Gastrocnemius medialis (tissue), 4 donors: ENCODE measurements around the gene ANKRD11. TPM values are rescaled to one million over a fixed set of nuclear protein-coding genes. Genes with fewer than 3 reads are reported as not detected.

Source experiments
- ATAC-seq, 2 donors: fragments of 150-250 bp; one replicate each; pipeline ENCODE4 v1.9.1; 2016
- DNase-seq, 2 donors: peaks; one replicate each; pipeline ENCODE4 v3.0.0-alpha.2; 2019
- H3K27ac ChIP-seq, 4 donors: fragments of 200-600 bp; sonication (generic); 1 replicate in 1 of 4; 2 replicates in 3 of 4; pipeline ENCODE4 v1.5.1; 2016 to 2018; ENCODE audit warnings: mild to moderate bottlenecking in 2 of 4, moderate library complexity in 1 of 4
- H3K27me3 ChIP-seq, 3 donors: fragments of 200-600 bp; sonication (generic) in 2 of 3; 1 replicate in 1 of 3; 2 replicates in 2 of 3; pipeline versions ENCODE4 v1.5.1 to v1.6.0; 2016 to 2019; ENCODE audit warnings: mild to moderate bottlenecking in 1 of 3, moderate library complexity in 1 of 3
- H3K36me3 ChIP-seq, 2 donors: fragments of 200-600 bp; sonication (generic) in 1 of 2; one replicate each; pipeline ENCODE4 v1.5.1; 2017 to 2018
- H3K4me1 ChIP-seq, 2 donors: fragments of 200-600 bp; sonication (generic) in 1 of 2; one replicate each; pipeline ENCODE4 v1.5.1; 2016 to 2017; ENCODE audit warnings: mild to moderate bottlenecking in 2 of 2
- H3K4me3 ChIP-seq, 4 donors: fragments of 200-600 bp; sonication (generic) in 3 of 4; 1 replicate in 1 of 4; 2 replicates in 3 of 4; pipeline ENCODE4 v1.5.1; 2016 to 2019; ENCODE audit warnings: mild to moderate bottlenecking in 2 of 4
- H3K9me3 ChIP-seq, 3 donors: fragments of 200-600 bp; sonication (generic) in 2 of 3; 1 replicate in 1 of 3; 2 replicates in 2 of 3; pipeline ENCODE4 v1.5.1; 2016 to 2019
- CTCF ChIP-seq, 5 experiments: fragments of 450-650 bp in 3 of 5; fragments of 200-600 bp in 2 of 5; sonication (generic) in 2 of 5; IDR thresholded peaks in 4 of 5; conservative IDR thresholded peaks in 1 of 5; 1 replicate in 4 of 5; 2 replicates in 1 of 5; pipeline ENCODE4 v1.5.1; 2016 to 2019; ENCODE audit warnings: antibody characterized with exemption in 5 of 5, mild to moderate bottlenecking in 3 of 5, moderate library complexity in 3 of 5
- POLR2A ChIP-seq, 2 donors: fragments of 450-650 bp; IDR thresholded peaks; one replicate each; pipeline ENCODE4 v1.6.1; 2017; ENCODE audit warnings: antibody characterized with exemption in 2 of 2, mild to moderate bottlenecking in 2 of 2, moderate library complexity in 2 of 2
- in situ Hi-C, 4 donors: fragments of 200-750 bp; cut with MboI; loops; one replicate each; pipeline versions ENCODE4 v1.15.0 to v1.8.0; 2017; ENCODE audit warnings: low sequenced_read_pairs in 4 of 4
- intact Hi-C: fragments of 100-400 bp; cut with DNase I; formaldehyde crosslinking; loops from one replicate; pipeline ENCODE4 v1.15.1; 2023; ENCODE audit warnings: low total_unique reads
- total RNA-seq, 4 donors: library from RNA; depleted of rRNA; stranded (reverse); fragments of >200 nt; gene quantifications; one replicate each; pipeline versions ENCODE4 v1.1.0 to v1.2.3, GENCODE V29; 2016

ANKRD11 gene
- total RNA-seq, 4 donors from 2014 or later = 26.0 to 77.0 (median 55.0) TPM

- no peaks in the 10 kb centered on the region for H3K9me3 ChIP-seq
- in situ Hi-C loops = no loop called here
- ATAC-seq (no peak), DNase-seq (no peak)
- no peaks in the 10 kb centered on the region for H3K27me3 ChIP-seq
- H3K4me1 ChIP-seq = peaks cover 73 to 90% of the 10 kb centered on the region in 2 donors
- intact Hi-C loops = loop anchor here (5.0 kb wide), 1 partner anchor 53 kb away; no protein-coding TSS in a partner anchor
- no peaks in the 10 kb centered on the region for H3K36me3 ChIP-seq
- no peak for TF ChIP-seq CTCF (IDR thresholded peaks at IDR 0.05 in 4 of 5, conservative IDR thresholded peaks at IDR 0.05 in 1 of 5)
- TF ChIP-seq POLR2A (IDR thresholded peaks at IDR 0.05) = no peak
- peak overlapping the region; percentile 52 to 82 (median 76) for H3K27ac ChIP-seq
- H3K4me3 ChIP-seq = no peak overlapping the region
These were observed 134.7 kb downstream of the ANKRD11 start for GRCh38 chr16:89355686-89356085.

- DNase-seq (no peak), ATAC-seq (no peak)
- intact Hi-C loops (loop anchor here (5.0 kb wide), 1 partner anchor 53 kb away; no protein-coding TSS in a partner anchor), in situ Hi-C loops (no loop called here)
- Histone ChIP-seq H3K4me1 (peaks cover 68 to 83% of the 10 kb centered on the region in 2 donors), H3K27me3 (no peaks in the 10 kb centered on the region), H3K9me3 (no peaks in the 10 kb centered on the region), H3K27ac (peak overlapping the region; percentile 52 to 82 (median 76)), H3K36me3 (no peaks in the 10 kb centered on the region), H3K4me3 (no peak overlapping the region)
- TF ChIP-seq CTCF (IDR thresholded peaks at IDR 0.05 in 4 of 5, conservative IDR thresholded peaks at IDR 0.05 in 1 of 5) = no peak
- TF ChIP-seq POLR2A (IDR thresholded peaks at IDR 0.05) = no peak
These were observed 135.4 kb downstream of the ANKRD11 start for GRCh38 chr16:89355007-89355406.

- Histone ChIP-seq H3K4me1 (peaks cover 61 to 76% of the 10 kb centered on the region in 2 donors), H3K27me3 (no peaks in the 10 kb centered on the region), H3K4me3 (no peak overlapping the region), H3K27ac (peak overlapping the region; percentile 52 to 82 (median 74)), H3K36me3 (no peaks in the 10 kb centered on the region), H3K9me3 (no peaks in the 10 kb centered on the region)
- in situ Hi-C loops (no loop called here), intact Hi-C loops (loop anchor here (1.0 to 5.0 kb wide), 2 partner anchors 19 to 43 kb away; no protein-coding TSS in a partner anchor)
- peak in 1 of 2 donors; percentile 60 for DNase-seq
- ATAC-seq = peak in 1 of 2 donors; percentile 16
- no peak for TF ChIP-seq CTCF (IDR thresholded peaks at IDR 0.05 in 4 of 5, conservative IDR thresholded peaks at IDR 0.05 in 1 of 5)
- TF ChIP-seq POLR2A (IDR thresholded peaks at IDR 0.05) = no peak
These were observed 136.0 kb downstream of the ANKRD11 start for GRCh38 chr16:89354325-89354724.

- in situ Hi-C loops (no loop called here), intact Hi-C loops (loop anchor here (5.0 kb wide), 1 partner anchor 45 kb away; no protein-coding TSS in a partner anchor)
- H3K36me3 ChIP-seq = no peaks in the 10 kb centered on the region
- no peak overlapping the region for H3K4me3 ChIP-seq
- H3K9me3 ChIP-seq = no peaks in the 10 kb centered on the region
- H3K27me3 ChIP-seq = no peaks in the 10 kb centered on the region
- DNase-seq = no peak
- no peak for TF ChIP-seq CTCF (IDR thresholded peaks at IDR 0.05 in 4 of 5, conservative IDR thresholded peaks at IDR 0.05 in 1 of 5)
- TF ChIP-seq POLR2A (IDR thresholded peaks at IDR 0.05) = no peak
- no peak for ATAC-seq
- H3K27ac ChIP-seq = peak overlapping the region; percentile 52 to 82 (median 74)
- H3K4me1 ChIP-seq = peaks cover 42 to 55% of the 10 kb centered on the region in 2 donors
These were observed 138.2 kb downstream of the ANKRD11 start for GRCh38 chr16:89352091-89352681.
